Left renal pelvis (tissue), 4 donors: ENCODE results near the gene OPA3. TPM values are rescaled to one million over a fixed set of nuclear protein-coding genes. Genes with fewer than 3 reads are reported as not detected.

Experiments used
- DNase-seq, 4 donors: peaks; one replicate each; pipeline ENCODE4 v3.0.0-alpha.2; 2013; ENCODE audit warnings: low read depth in 4 of 4, low spot score in 3 of 4
- polyA plus RNA-seq, 4 donors: library from polyadenylated mRNA; unstranded; fragments of 120-200 nt; gene quantifications; one replicate each; pipeline ENCODE4 v1.2.1, GENCODE V29; 2013; ENCODE audit not compliant: insufficient read length in 4 of 4

Gene OPA3
- polyA plus RNA-seq, 4 donors, result 6.4 to 10.9 (median 10.1) TPM

- DNase-seq, result no peak
Observed at GRCh38 chr19:45569619-45570421, 14.8 kb downstream of the OPA3 start.

GRCh38 chr19:45568732-45569131 lies 15.9 kb downstream of the OPA3 start:
- no peak for DNase-seq

- DNase-seq, result no peak
Observed at GRCh38 chr19:45567609-45568008, 17.0 kb downstream of the OPA3 start.

GRCh38 chr19:45564131-45564780 lies 20.3 kb downstream of the OPA3 start:
- DNase-seq, result no peak

GRCh38 chr19:45560686-45561085 lies 23.9 kb downstream of the OPA3 start:
- no peak for DNase-seq

- DNase-seq, result no peak
Observed at GRCh38 chr19:45560038-45560437, 24.6 kb downstream of the OPA3 start.

GRCh38 chr19:45558399-45558878 lies 26.2 kb downstream of the OPA3 start:
- no peak for DNase-seq

GRCh38 chr19:45556835-45557234 lies 27.8 kb downstream of the OPA3 start:
- no peak for DNase-seq

- DNase-seq, result no peak
Observed at GRCh38 chr19:45554481-45554880, 30.1 kb downstream of the OPA3 start.

GRCh38 chr19:45553464-45553863 lies 31.1 kb downstream of the OPA3 start:
- DNase-seq, result no peak

GRCh38 chr19:45547965-45548609 lies 36.5 kb downstream of the OPA3 start:
- DNase-seq, result no peak

- DNase-seq, result no peak
Observed at GRCh38 chr19:45547211-45547770, 37.3 kb downstream of the OPA3 start.

- DNase-seq, result no peak
Observed at GRCh38 chr19:45542234-45542668, 42.4 kb downstream of the OPA3 start.

GRCh38 chr19:45539459-45539858 lies 45.1 kb downstream of the OPA3 start:
- DNase-seq, result no peak

- DNase-seq, result no peak
Observed at GRCh38 chr19:45531349-45531748, 53.3 kb downstream of the OPA3 start.

- DNase-seq, result no peak
Observed at GRCh38 chr19:45529420-45529785, 55.2 kb downstream of the OPA3 start.

GRCh38 chr19:45528744-45529419 lies 55.7 kb downstream of the OPA3 start:
- no peak for DNase-seq

- DNase-seq, result no peak
Observed at GRCh38 chr19:45528149-45528743, 56.4 kb downstream of the OPA3 start.

- no peak for DNase-seq
Observed at GRCh38 chr19:45527731-45528130, 56.9 kb downstream of the OPA3 start.

GRCh38 chr19:45526971-45527370 lies 57.6 kb downstream of the OPA3 start:
- no peak for DNase-seq
